SJSA1 (cell line): ENCODE results near the gene ANXA6. TPM values are rescaled to one million over a fixed set of nuclear protein-coding genes. Genes with fewer than 3 reads are reported as not detected.

ENCODE experiments used
- DNase-seq, 2 experiments: peaks; one replicate each; pipeline ENCODE4 v3.0.0-alpha.2; 2015 to 2020; ENCODE audit warnings: low spot score in 2 of 2, low read depth in 1 of 2
- H3K27ac ChIP-seq: fragments of 250-450 bp; sonication (Bioruptor Pico); 2 replicates; pipeline ENCODE4 v1.5.1; 2020; ENCODE audit warnings: mild to moderate bottlenecking, moderate library complexity
- H3K27me3 ChIP-seq: fragments of 250-450 bp; sonication (Bioruptor Pico); replicated peaks from 2 replicates; pipeline ENCODE4 v1.5.1; 2020; ENCODE audit warnings: mild to moderate bottlenecking, moderate library complexity
- H3K36me3 ChIP-seq: fragments of 250-450 bp; sonication (Bioruptor Pico); 2 replicates; pipeline ENCODE4 v1.5.1; 2020; ENCODE audit warnings: mild to moderate bottlenecking
- H3K4me1 ChIP-seq: fragments of 250-450 bp; sonication (Bioruptor Pico); replicated peaks from 2 replicates; pipeline ENCODE4 v1.6.1; 2021; ENCODE audit warnings: mild to moderate bottlenecking
- H3K4me3 ChIP-seq: fragments of 250-450 bp; sonication (Bioruptor Pico); 2 replicates; pipeline ENCODE4 v1.5.1; 2020; ENCODE audit warnings: mild to moderate bottlenecking
- H3K9me3 ChIP-seq: fragments of 250-450 bp; sonication (Bioruptor Pico); replicated peaks from 2 replicates; pipeline ENCODE4 v1.5.1; 2020; ENCODE audit warnings: mild to moderate bottlenecking
- total RNA-seq: library from RNA; depleted of rRNA; stranded (reverse); fragments of >200 nt; shearing (Covaris generic); gene quantifications from 2 replicates; pipeline ENCODE4 v1.2.3, GENCODE V29; 2014

Gene ANXA6
- total RNA-seq, 1 experiment from 2014 or later, result 616 TPM

GRCh38 chr5:151154931-151155774 lies 2.4 kb downstream of the ANXA6 start:
- peak in 1 of 2 experiments; percentile 43 for DNase-seq
- Histone ChIP-seq H3K9me3 (no peaks in the 10 kb centered on the region), H3K27ac (peak overlapping the region; percentile 22), H3K4me1 (peaks cover 30% of the 10 kb centered on the region), H3K4me3 (peak overlapping the region; percentile 65; the same call in 1 of the 2 replicates), H3K27me3 (no peaks in the 10 kb centered on the region), H3K36me3 (peaks cover 54% of the 10 kb centered on the region)

- no peak for DNase-seq
- Histone ChIP-seq H3K4me3 (no peak overlapping the region), H3K36me3 (peaks cover 63% of the 10 kb centered on the region), H3K27me3 (no peaks in the 10 kb centered on the region), H3K4me1 (peaks cover 30% of the 10 kb centered on the region), H3K27ac (no peak overlapping the region), H3K9me3 (no peaks in the 10 kb centered on the region)
Observed at GRCh38 chr5:151153766-151154272, 3.8 kb downstream of the ANXA6 start.

- H3K36me3 ChIP-seq, result peaks cover 68% of the 10 kb centered on the region
- H3K4me3 ChIP-seq, result no peak overlapping the region
- no peaks in the 10 kb centered on the region for H3K27me3 ChIP-seq
- no peak overlapping the region for H3K27ac ChIP-seq
- no peaks in the 10 kb centered on the region for H3K9me3 ChIP-seq
- peaks cover 26% of the 10 kb centered on the region for H3K4me1 ChIP-seq
- no peak for DNase-seq
Observed at GRCh38 chr5:151153300-151153699, 4.3 kb downstream of the ANXA6 start.

- no peaks in the 10 kb centered on the region for H3K27me3 ChIP-seq
- peaks cover 19% of the 10 kb centered on the region for H3K4me1 ChIP-seq
- peaks cover 81% of the 10 kb centered on the region for H3K36me3 ChIP-seq
- H3K9me3 ChIP-seq, result no peaks in the 10 kb centered on the region
- H3K27ac ChIP-seq, result no peak overlapping the region
- DNase-seq, result no peak
- no peak overlapping the region for H3K4me3 ChIP-seq
Observed at GRCh38 chr5:151151793-151152192, 5.8 kb downstream of the ANXA6 start.

- Histone ChIP-seq H3K36me3 (peaks cover 86% of the 10 kb centered on the region), H3K9me3 (no peaks in the 10 kb centered on the region), H3K4me1 (peaks cover 13% of the 10 kb centered on the region), H3K27ac (no peak overlapping the region), H3K4me3 (no peak overlapping the region), H3K27me3 (no peaks in the 10 kb centered on the region)
- DNase-seq, result no peak
Observed at GRCh38 chr5:151151263-151151660, 6.3 kb downstream of the ANXA6 start.

- peaks cover 7% of the 10 kb centered on the region for H3K4me1 ChIP-seq
- no peaks in the 10 kb centered on the region for H3K27me3 ChIP-seq
- no peak overlapping the region for H3K27ac ChIP-seq
- DNase-seq, result no peak
- H3K4me3 ChIP-seq, result no peak overlapping the region
- H3K9me3 ChIP-seq, result no peaks in the 10 kb centered on the region
- H3K36me3 ChIP-seq, result peaks cover 90% of the 10 kb centered on the region
Observed at GRCh38 chr5:151150471-151151262, 6.9 kb downstream of the ANXA6 start.

- no peaks in the 10 kb centered on the region for H3K4me1 ChIP-seq
Observed at GRCh38 chr5:151148583-151148982, 9.0 kb downstream of the ANXA6 start.

GRCh38 chr5:151147033-151147432 lies 10.5 kb downstream of the ANXA6 start:
- Histone ChIP-seq H3K36me3 (peaks cover 94% of the 10 kb centered on the region), H3K9me3 (no peaks in the 10 kb centered on the region), H3K4me1 (no peaks in the 10 kb centered on the region), H3K27me3 (no peaks in the 10 kb centered on the region), H3K4me3 (no peak overlapping the region), H3K27ac (no peak overlapping the region)
- no peak for DNase-seq

More at GRCh38 chr5:151148583-151148982, 9.0 kb downstream of the ANXA6 start:
- H3K36me3 ChIP-seq, result peaks cover 94% of the 10 kb centered on the region
- no peak overlapping the region for H3K4me3 ChIP-seq
- H3K27ac ChIP-seq, result no peak overlapping the region
- no peak for DNase-seq
- no peaks in the 10 kb centered on the region for H3K27me3 ChIP-seq
- no peaks in the 10 kb centered on the region for H3K9me3 ChIP-seq

- no peak overlapping the region for H3K4me3 ChIP-seq
- H3K36me3 ChIP-seq, result peaks cover 96% of the 10 kb centered on the region
- no peaks in the 10 kb centered on the region for H3K9me3 ChIP-seq
- H3K27me3 ChIP-seq, result no peaks in the 10 kb centered on the region
- no peak for DNase-seq
- H3K4me1 ChIP-seq, result no peaks in the 10 kb centered on the region
- no peak overlapping the region for H3K27ac ChIP-seq
Observed at GRCh38 chr5:151146061-151146460, 11.5 kb downstream of the ANXA6 start.

GRCh38 chr5:151144922-151145321 lies 12.7 kb downstream of the ANXA6 start:
- Histone ChIP-seq H3K27ac (no peak overlapping the region), H3K4me3 (no peak overlapping the region), H3K36me3 (peaks cover 94% of the 10 kb centered on the region), H3K9me3 (no peaks in the 10 kb centered on the region), H3K4me1 (no peaks in the 10 kb centered on the region), H3K27me3 (no peaks in the 10 kb centered on the region)
- no peak for DNase-seq

- Histone ChIP-seq H3K36me3 (peaks cover 94% of the 10 kb centered on the region), H3K4me3 (no peak overlapping the region), H3K9me3 (no peaks in the 10 kb centered on the region), H3K27ac (no peak overlapping the region), H3K27me3 (no peaks in the 10 kb centered on the region), H3K4me1 (no peaks in the 10 kb centered on the region)
- no peak for DNase-seq
Observed at GRCh38 chr5:151144275-151144674, 13.3 kb downstream of the ANXA6 start.

GRCh38 chr5:151143645-151144044 lies 13.9 kb downstream of the ANXA6 start:
- Histone ChIP-seq H3K27me3 (no peaks in the 10 kb centered on the region), H3K36me3 (peaks cover 97% of the 10 kb centered on the region), H3K9me3 (no peaks in the 10 kb centered on the region), H3K4me3 (no peak overlapping the region), H3K27ac (no peak overlapping the region), H3K4me1 (no peaks in the 10 kb centered on the region)
- DNase-seq, result no peak

GRCh38 chr5:151142933-151143332 lies 14.6 kb downstream of the ANXA6 start:
- Histone ChIP-seq H3K4me1 (no peaks in the 10 kb centered on the region), H3K27me3 (no peaks in the 10 kb centered on the region), H3K27ac (no peak overlapping the region), H3K4me3 (no peak overlapping the region), H3K36me3 (peaks cover 97% of the 10 kb centered on the region), H3K9me3 (no peaks in the 10 kb centered on the region)
- no peak for DNase-seq

GRCh38 chr5:151141535-151141934 lies 16.0 kb downstream of the ANXA6 start:
- Histone ChIP-seq H3K36me3 (peaks cover 97% of the 10 kb centered on the region), H3K9me3 (no peaks in the 10 kb centered on the region), H3K4me3 (no peak overlapping the region), H3K27ac (no peak overlapping the region), H3K4me1 (no peaks in the 10 kb centered on the region), H3K27me3 (no peaks in the 10 kb centered on the region)
- no peak for DNase-seq
